Karpas-422 (cell line): ENCODE measurements around the gene ZNF124. TPM values are rescaled to one million over a fixed set of nuclear protein-coding genes. Genes with fewer than 3 reads are reported as not detected.

Experiments
- DNase-seq: peaks from one replicate; pipeline ENCODE4 v3.0.0-alpha.2; 2015
- H2AFZ ChIP-seq: fragments of 200-600 bp; sonication (generic); 2 replicates; pipeline ENCODE4 v1.6.1; 2014; ENCODE audit warnings: antibody characterized with exemption, low read length, mixed read lengths
- H3K27ac ChIP-seq: fragments of 200-600 bp; sonication (generic); 2 replicates; pipeline ENCODE4 v1.5.1; 2014; ENCODE audit warnings: mild to moderate bottlenecking, low read length, moderate library complexity
- H3K27me3 ChIP-seq: fragments of 200-600 bp; sonication (generic); 2 replicates; pipeline ENCODE4 v1.6.1; 2014; ENCODE audit warnings: low read length, mixed read lengths
- H3K36me3 ChIP-seq: fragments of 200-600 bp; sonication (generic); 2 replicates; pipeline ENCODE4 v1.6.1; 2014; ENCODE audit warnings: low read length, mixed read lengths; ENCODE audit not compliant: insufficient read depth
- H3K4me1 ChIP-seq: fragments of 200-600 bp; sonication (generic); 2 replicates; pipeline ENCODE4 v1.6.1; 2014; ENCODE audit warnings: mild to moderate bottlenecking, low read length, mixed read lengths
- H3K4me2 ChIP-seq: fragments of 200-600 bp; sonication (generic); 2 replicates; pipeline ENCODE4 v1.6.1; 2014; ENCODE audit warnings: low read length, low read depth, mild to moderate bottlenecking; ENCODE audit not compliant: poor library complexity, severe bottlenecking
- H3K4me3 ChIP-seq: fragments of 200-600 bp; sonication (generic); 2 replicates; pipeline ENCODE4 v1.5.1; 2014; ENCODE audit warnings: mild to moderate bottlenecking, antibody characterized with exemption, low read length, mixed read lengths
- H3K79me2 ChIP-seq: fragments of 200-600 bp; sonication (generic); 2 replicates; pipeline ENCODE4 v1.6.1; 2014; ENCODE audit warnings: mild to moderate bottlenecking, low read length, mixed read lengths
- H3K9ac ChIP-seq: fragments of 200-600 bp; sonication (generic); 2 replicates; pipeline ENCODE4 v1.6.0; 2014; ENCODE audit warnings: low read length
- H3K9me2 ChIP-seq: fragments of 200-600 bp; sonication (generic), shearing (Covaris generic); replicated peaks from 2 replicates; pipeline ENCODE4 v1.6.0; 2014; ENCODE audit warnings: mild to moderate bottlenecking, low read length, moderate library complexity; ENCODE audit not compliant: insufficient read depth
- H3K9me3 ChIP-seq: fragments of 300-700, 200-600 bp; sonication (generic); 2 replicates; pipeline ENCODE4 v1.6.1; 2014; ENCODE audit warnings: low read length, mixed read lengths
- H4K20me1 ChIP-seq: fragments of 200-600 bp; sonication (generic); 2 replicates; pipeline ENCODE4 v1.6.1; 2014; ENCODE audit warnings: mild to moderate bottlenecking, antibody characterized with exemption, low read length, low read depth; ENCODE audit not compliant: insufficient read depth
- total RNA-seq: library from RNA; depleted of rRNA; stranded (reverse); fragments of >200 nt; shearing (Covaris generic); gene quantifications from 2 replicates; pipeline ENCODE4 v1.2.3, GENCODE V29; 2014; ENCODE audit warnings: low replicate concordance

The ZNF124 gene
- total RNA-seq, 1 experiment from 2014 or later: 75.6 TPM

- H3K4me2 ChIP-seq: no peak overlapping the region
- no peaks in the 10 kb centered on the region for H4K20me1 ChIP-seq
- H3K36me3 ChIP-seq: no peaks in the 10 kb centered on the region
- H3K9me3 ChIP-seq: no peaks in the 10 kb centered on the region
- no peak overlapping the region for H3K4me3 ChIP-seq
- H3K27me3 ChIP-seq: no peaks in the 10 kb centered on the region
- H3K4me1 ChIP-seq: no peaks in the 10 kb centered on the region
- no peaks in the 10 kb centered on the region for H3K79me2 ChIP-seq
- H3K27ac ChIP-seq: no peak overlapping the region
- no peak overlapping the region for H3K9ac ChIP-seq
- no peak overlapping the region for H2AFZ ChIP-seq
- DNase-seq: no peak
- H3K9me2 ChIP-seq: no peaks in the 10 kb centered on the region
Measured at GRCh38 chr1:247115141-247115510, 56.7 kb downstream of the ZNF124 start.

GRCh38 chr1:247114351-247115140 is 57.3 kb downstream of the ZNF124 start:
- no peak overlapping the region for H3K4me2 ChIP-seq
- H3K4me3 ChIP-seq: no peak overlapping the region
- no peak for DNase-seq
- H3K9me2 ChIP-seq: no peaks in the 10 kb centered on the region
- no peaks in the 10 kb centered on the region for H3K4me1 ChIP-seq
- H2AFZ ChIP-seq: no peak overlapping the region
- H4K20me1 ChIP-seq: no peaks in the 10 kb centered on the region
- no peaks in the 10 kb centered on the region for H3K79me2 ChIP-seq
- H3K27ac ChIP-seq: no peak overlapping the region
- no peak overlapping the region for H3K9ac ChIP-seq
- H3K36me3 ChIP-seq: no peaks in the 10 kb centered on the region
- H3K9me3 ChIP-seq: no peaks in the 10 kb centered on the region
- no peaks in the 10 kb centered on the region for H3K27me3 ChIP-seq

GRCh38 chr1:247113733-247114271 is 58.0 kb downstream of the ZNF124 start:
- no peaks in the 10 kb centered on the region for H3K79me2 ChIP-seq
- no peak overlapping the region for H3K4me2 ChIP-seq
- no peaks in the 10 kb centered on the region for H3K27me3 ChIP-seq
- DNase-seq: no peak
- no peak overlapping the region for H3K27ac ChIP-seq
- no peak overlapping the region for H3K9ac ChIP-seq
- H4K20me1 ChIP-seq: no peaks in the 10 kb centered on the region
- H2AFZ ChIP-seq: no peak overlapping the region
- H3K36me3 ChIP-seq: no peaks in the 10 kb centered on the region
- H3K9me2 ChIP-seq: no peaks in the 10 kb centered on the region
- H3K9me3 ChIP-seq: no peaks in the 10 kb centered on the region
- H3K4me1 ChIP-seq: no peaks in the 10 kb centered on the region
- H3K4me3 ChIP-seq: no peak overlapping the region

- Histone ChIP-seq H3K27me3 (no peaks in the 10 kb centered on the region), H3K4me2 (no peak overlapping the region), H3K9ac (no peak overlapping the region), H3K4me1 (no peaks in the 10 kb centered on the region), H3K36me3 (no peaks in the 10 kb centered on the region), H3K4me3 (no peak overlapping the region), H4K20me1 (no peaks in the 10 kb centered on the region), H3K79me2 (no peaks in the 10 kb centered on the region), H3K9me2 (no peaks in the 10 kb centered on the region), H3K9me3 (no peaks in the 10 kb centered on the region), H2AFZ (no peak overlapping the region), H3K27ac (no peak overlapping the region)
- DNase-seq: no peak
Measured at GRCh38 chr1:247113094-247113497, 58.7 kb downstream of the ZNF124 start.

GRCh38 chr1:247112479-247112781 is 59.4 kb downstream of the ZNF124 start:
- Histone ChIP-seq H3K4me3 (no peak overlapping the region), H3K27me3 (no peaks in the 10 kb centered on the region), H3K4me1 (no peaks in the 10 kb centered on the region), H2AFZ (no peak overlapping the region), H3K9ac (no peak overlapping the region), H3K9me2 (no peaks in the 10 kb centered on the region), H3K9me3 (no peaks in the 10 kb centered on the region), H3K79me2 (no peaks in the 10 kb centered on the region), H3K27ac (no peak overlapping the region), H3K36me3 (no peaks in the 10 kb centered on the region), H3K4me2 (no peak overlapping the region), H4K20me1 (no peaks in the 10 kb centered on the region)
- DNase-seq: no peak

GRCh38 chr1:247111700-247112478 is 59.9 kb downstream of the ZNF124 start:
- H3K36me3 ChIP-seq: no peaks in the 10 kb centered on the region
- no peak for DNase-seq
- no peak overlapping the region for H3K4me2 ChIP-seq
- no peak overlapping the region for H3K4me3 ChIP-seq
- no peaks in the 10 kb centered on the region for H3K27me3 ChIP-seq
- H3K9me3 ChIP-seq: no peaks in the 10 kb centered on the region
- no peak overlapping the region for H3K9ac ChIP-seq
- H4K20me1 ChIP-seq: no peaks in the 10 kb centered on the region
- no peak overlapping the region for H3K27ac ChIP-seq
- H2AFZ ChIP-seq: no peak overlapping the region
- H3K4me1 ChIP-seq: no peaks in the 10 kb centered on the region
- no peaks in the 10 kb centered on the region for H3K9me2 ChIP-seq
- no peaks in the 10 kb centered on the region for H3K79me2 ChIP-seq

- no peak overlapping the region for H3K27ac ChIP-seq
- no peaks in the 10 kb centered on the region for H3K9me2 ChIP-seq
- no peak overlapping the region for H2AFZ ChIP-seq
- no peaks in the 10 kb centered on the region for H3K9me3 ChIP-seq
- no peaks in the 10 kb centered on the region for H3K36me3 ChIP-seq
- H3K79me2 ChIP-seq: no peaks in the 10 kb centered on the region
- H3K9ac ChIP-seq: no peak overlapping the region
- H4K20me1 ChIP-seq: no peaks in the 10 kb centered on the region
- H3K4me2 ChIP-seq: no peak overlapping the region
- H3K4me1 ChIP-seq: no peaks in the 10 kb centered on the region
- H3K4me3 ChIP-seq: no peak overlapping the region
- DNase-seq: no peak
- H3K27me3 ChIP-seq: no peaks in the 10 kb centered on the region
Measured at GRCh38 chr1:247111259-247111699, 60.5 kb downstream of the ZNF124 start.

GRCh38 chr1:247110627-247111258 is 61.1 kb downstream of the ZNF124 start:
- H3K4me3 ChIP-seq: no peak overlapping the region

More at GRCh38 chr1:247110627-247111258, 61.1 kb downstream of the ZNF124 start:
- Histone ChIP-seq H3K9me3 (no peaks in the 10 kb centered on the region), H3K79me2 (no peaks in the 10 kb centered on the region), H3K9me2 (no peaks in the 10 kb centered on the region), H3K36me3 (no peaks in the 10 kb centered on the region), H3K4me1 (no peaks in the 10 kb centered on the region), H4K20me1 (no peaks in the 10 kb centered on the region), H3K4me2 (no peak overlapping the region), H3K27ac (no peak overlapping the region), H3K27me3 (no peaks in the 10 kb centered on the region), H3K9ac (no peak overlapping the region), H2AFZ (no peak overlapping the region)
- no peak for DNase-seq
